Hypothalamus (tissue), 51 donors: Measurements from ENCODE around the gene APLF.

Experiments used
- DNase-seq, 51 donors: peaks; one replicate each; lab custom pipeline; 2025; lab: John Stamatoyannopoulos, UW

Gene APLF, protein sequence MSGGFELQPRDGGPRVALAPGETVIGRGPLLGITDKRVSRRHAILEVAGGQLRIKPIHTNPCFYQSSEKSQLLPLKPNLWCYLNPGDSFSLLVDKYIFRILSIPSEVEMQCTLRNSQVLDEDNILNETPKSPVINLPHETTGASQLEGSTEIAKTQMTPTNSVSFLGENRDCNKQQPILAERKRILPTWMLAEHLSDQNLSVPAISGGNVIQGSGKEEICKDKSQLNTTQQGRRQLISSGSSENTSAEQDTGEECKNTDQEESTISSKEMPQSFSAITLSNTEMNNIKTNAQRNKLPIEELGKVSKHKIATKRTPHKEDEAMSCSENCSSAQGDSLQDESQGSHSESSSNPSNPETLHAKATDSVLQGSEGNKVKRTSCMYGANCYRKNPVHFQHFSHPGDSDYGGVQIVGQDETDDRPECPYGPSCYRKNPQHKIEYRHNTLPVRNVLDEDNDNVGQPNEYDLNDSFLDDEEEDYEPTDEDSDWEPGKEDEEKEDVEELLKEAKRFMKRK

DNA sequence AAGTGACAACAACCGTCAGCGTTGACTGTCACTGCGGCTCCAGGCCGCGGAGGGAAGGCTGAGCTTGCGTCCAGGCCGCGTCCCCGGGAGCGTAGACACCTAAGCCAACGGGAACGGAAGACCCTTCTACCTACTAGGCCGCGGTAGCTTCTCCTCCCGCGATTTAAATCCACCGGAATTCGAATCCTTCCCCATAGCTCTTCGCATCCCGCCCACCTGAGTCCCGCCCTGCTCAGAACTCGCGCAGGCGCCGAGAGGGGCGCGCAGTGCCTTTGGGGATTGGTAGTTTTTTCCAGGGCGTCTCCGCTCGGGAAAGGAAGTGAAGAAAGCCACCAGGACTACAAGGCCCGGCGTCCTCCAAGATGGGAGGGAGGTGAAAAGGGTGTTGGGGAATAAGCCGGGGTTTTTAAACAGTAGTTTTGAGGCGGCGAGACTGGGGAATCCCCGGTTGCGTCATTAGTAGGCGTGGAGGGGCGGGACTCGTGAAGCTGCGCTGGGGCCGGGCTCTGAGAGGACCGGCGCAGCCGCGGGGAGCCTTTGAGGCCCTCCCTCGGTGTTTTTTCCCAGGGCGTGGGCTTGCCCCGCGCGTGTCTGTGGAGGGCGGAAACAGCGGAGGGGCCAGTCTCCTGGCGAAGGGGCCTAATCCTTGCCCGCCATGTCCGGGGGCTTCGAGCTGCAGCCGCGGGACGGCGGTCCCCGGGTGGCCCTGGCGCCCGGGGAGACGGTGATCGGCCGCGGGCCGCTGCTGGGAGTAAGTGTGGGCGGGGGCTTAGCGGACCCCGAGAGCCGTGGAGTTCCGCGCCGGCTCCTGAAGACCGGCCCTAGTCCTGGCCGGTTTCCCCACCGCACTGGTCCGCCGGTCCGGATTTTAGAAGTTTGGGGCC lies at the start of gene APLF, which contains the start of gene FBXO48:
TSS of gene APLF (plus strand) at position 509 of the 884 bp plus-strand sequence. CDS start at position 656, 147 bp downstream.
TSS of gene FBXO48 (minus strand) at position 218 of the 884 bp plus-strand sequence. CDS start 2,149 bp downstream, outside the sequence.
- peak; percentile 76 to 99 (median 95) for DNase-seq

GRCh38 chr2:68417926-68418325 lies 49.5 kb upstream of the APLF start:
- DNase-seq: no peak

- DNase-seq: no peak
Measured at GRCh38 chr2:68418419-68418818, 49.0 kb upstream of the APLF start.

DNA sequence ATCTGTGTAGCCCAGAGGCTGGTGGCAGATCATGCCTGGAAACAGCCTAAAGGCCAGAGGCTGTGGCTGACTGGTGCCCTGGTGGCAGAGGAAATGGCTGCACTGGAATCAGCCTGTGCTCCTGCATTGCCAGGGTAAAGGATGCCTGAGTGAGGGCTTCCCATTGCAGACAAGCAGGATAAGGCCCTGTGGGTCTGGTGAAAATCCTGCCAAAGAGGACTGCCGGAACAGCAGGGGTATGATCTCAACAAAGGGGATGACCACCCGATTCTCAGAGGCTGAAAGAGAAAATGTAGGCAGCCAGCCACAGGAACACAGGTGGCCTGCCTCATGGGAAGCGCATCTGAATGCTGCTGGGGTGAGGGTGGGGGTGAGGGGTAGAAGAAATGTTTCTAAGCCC lies 48.5 kb upstream of the APLF start:
- DNase-seq: no peak

DNA sequence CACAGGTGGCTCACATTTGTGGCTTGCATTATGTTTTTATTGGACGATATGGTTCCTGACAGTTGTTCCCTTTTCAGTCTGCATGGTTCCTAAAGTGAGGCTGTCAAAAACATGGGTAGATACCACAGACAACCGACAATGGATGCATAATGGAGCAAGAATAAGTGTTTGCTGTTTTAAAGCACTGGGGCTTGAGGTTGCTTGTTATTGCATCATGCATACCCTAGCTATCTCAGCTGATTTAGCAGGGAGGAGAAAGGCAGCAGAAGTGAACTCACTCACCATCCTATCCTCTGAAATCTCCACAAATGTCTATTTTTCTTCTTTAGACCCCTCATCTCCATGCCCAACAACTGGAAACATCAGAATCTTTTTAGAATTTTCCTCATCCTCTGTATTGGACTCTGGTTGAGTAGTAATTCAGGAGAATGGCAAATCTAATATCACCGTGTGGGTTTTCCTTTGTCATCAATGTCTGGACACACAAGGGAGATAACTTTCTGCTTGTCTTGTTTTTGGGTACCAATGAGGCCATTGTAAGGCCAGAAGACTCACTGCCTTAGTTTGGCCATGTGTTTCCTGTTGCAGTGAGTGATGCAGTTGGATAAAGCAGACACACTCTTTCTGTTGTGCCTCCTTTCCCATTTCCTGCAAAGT lies 47.0 kb upstream of the APLF start:
- DNase-seq: no peak

DNA sequence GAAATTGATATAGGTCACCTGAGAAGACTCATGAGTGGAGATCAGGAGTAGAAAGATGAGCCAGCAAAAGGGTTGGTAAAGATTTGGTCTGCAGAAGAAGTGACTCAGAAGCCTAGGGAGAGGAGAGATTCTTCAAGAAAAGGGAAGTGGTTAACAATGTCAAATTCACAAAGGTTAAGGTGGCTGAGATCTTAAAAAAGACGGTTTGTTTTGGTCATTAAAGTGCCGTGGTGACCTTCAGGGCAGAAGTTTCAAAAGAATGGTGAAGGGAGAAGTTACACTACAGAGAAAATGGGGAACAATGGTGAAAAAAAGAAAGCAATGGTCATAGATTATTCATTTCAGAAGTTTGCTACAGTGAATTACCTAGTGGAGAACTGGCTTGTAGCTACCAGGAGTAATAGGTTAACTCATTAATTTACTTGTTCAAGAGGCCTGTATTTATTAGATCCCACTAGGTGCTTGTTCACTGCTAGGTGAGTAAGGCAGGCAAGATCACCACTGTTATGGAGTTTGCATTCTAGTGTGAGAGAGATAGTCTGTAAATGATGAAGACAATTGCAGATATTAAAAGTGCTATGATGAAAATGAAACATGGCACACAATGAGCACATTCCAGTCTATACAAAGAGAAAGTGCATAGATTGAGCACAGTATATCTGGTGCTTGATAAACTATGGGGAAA lies 43.3 kb upstream of the APLF start:
- no peak for DNase-seq

- DNase-seq: no peak
Measured at GRCh38 chr2:68425503-68425902, 41.9 kb upstream of the APLF start.

- no peak for DNase-seq
Measured at GRCh38 chr2:68426446-68426845, 40.9 kb upstream of the APLF start.

DNA sequence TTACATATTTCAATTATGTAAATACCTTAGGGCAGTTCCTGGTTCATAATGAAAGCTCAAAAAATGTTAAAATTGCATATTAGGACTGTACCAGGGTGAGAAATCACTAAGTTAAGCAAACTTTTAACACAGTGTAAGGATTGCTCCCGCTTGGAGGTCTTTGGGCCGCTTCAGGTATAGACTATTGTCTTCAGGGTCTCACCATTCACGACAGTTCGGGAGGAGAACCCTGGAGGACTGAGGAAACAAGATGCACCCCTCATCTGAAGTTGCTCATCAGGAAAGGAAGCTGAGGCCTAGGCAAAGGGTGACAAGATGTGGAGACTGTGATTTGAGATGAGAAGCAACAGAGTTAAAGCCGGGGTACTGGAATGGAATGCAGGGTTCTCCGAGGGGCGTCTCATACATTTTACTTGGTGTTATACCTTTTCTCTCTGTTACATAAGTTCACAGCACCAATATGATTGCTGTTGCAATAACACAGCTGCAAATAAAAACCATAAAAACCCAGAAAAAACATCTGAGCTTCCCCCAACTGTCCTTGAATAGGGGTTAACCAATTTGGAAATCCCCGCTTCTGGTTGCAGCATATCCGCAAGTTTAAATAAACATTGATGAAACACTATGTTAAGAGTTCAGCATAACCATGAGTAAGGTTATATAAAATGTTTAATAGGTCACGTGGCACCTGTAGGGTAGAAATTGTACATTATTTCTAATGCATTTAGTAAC lies 40.4 kb upstream of the APLF start:
- no peak for DNase-seq

DNA sequence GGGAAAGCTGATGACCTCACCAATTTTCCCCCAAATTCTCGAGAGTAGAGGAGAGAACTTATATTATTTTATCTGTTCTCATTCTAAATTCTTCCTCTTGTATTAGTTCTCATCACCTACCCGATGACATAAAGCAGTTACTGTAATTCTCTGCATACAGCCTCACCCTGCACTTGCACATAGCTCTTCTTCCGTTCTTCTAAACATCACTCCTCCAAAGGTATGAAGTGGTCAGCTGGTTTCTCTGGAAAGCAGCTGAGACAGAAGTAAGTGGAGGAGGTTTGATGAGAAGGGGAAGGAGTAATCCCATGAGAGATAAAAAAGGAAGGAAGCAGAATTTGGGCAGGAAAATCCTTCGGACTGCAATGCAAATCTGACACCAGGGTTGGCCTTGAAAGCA lies 39.3 kb upstream of the APLF start:
- no peak for DNase-seq

GRCh38 chr2:68428746-68429145 lies 38.6 kb upstream of the APLF start:
- no peak for DNase-seq

GRCh38 chr2:68429311-68429826 lies 38.0 kb upstream of the APLF start:
- DNase-seq: no peak

DNA sequence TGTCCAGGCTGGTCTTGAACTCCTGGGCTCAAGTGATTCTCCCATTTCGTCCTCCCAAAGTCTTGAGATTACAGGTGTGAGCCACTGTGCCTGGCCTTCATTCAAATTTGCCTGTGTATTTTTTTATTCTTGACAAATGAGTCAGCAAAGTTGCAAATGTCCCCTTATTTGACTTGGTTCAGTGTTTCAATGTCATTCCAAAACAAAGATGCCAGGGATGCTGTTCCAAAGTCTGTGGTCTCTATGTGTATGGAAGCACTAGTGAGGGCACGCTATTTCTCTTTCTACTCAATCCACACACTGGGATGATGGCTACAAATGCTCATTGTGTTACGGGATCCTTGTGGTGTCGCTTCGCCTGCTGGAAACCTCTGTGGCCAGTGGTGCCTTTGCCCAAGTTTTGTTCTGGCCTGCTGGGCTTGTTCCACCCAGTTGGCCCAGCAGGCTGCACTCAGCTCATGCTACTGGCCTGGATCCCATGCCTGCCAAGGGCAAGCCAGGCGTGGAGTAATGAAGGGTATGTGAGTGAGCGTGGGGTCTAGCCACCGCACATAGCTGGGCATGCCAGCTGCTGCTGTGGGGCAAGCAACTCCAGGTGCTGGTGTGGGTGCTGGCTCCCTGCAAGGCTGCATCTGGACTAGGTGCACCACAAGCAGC lies 35.9 kb upstream of the APLF start:
- no peak for DNase-seq

GRCh38 chr2:68432696-68433658 lies 34.4 kb upstream of the APLF start:
- no peak for DNase-seq

GRCh38 chr2:68434981-68435380 lies 32.4 kb upstream of the APLF start:
- no peak for DNase-seq

GRCh38 chr2:68435615-68436014 lies 31.8 kb upstream of the APLF start:
- no peak for DNase-seq

DNA sequence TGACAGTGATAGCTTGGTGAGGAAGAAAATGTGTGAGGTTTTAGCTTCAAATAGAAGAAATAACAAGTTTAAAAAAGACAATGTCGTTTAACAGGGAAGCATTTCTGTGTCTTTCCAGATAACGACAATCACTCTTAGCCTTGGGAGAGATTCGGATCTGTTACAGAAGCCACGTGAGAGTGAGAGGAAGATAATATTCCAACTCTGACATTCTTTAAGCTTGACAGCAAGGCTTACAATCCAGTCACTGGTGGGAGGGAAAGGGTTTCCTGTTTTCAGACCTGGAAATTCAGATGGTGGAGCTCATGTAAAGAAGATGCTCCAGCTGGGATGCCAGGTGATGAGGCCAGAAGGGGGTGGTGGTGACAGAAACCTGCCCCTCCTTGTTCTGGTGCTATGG lies 31.1 kb upstream of the APLF start:
- no peak for DNase-seq
